ENCODE measurements around the gene TAGLN. TPM values are rescaled to one million over a fixed set of nuclear protein-coding genes. Genes with fewer than 3 reads are reported as not detected.

Gene TAGLN
- total and polyA plus RNA-seq, 9 of the 15 experiments (the other 6 are each of a cell fraction or from before 2014, with no cell fraction given) = 0.21 to 4.9 (median 1.1) TPM

DNA sequence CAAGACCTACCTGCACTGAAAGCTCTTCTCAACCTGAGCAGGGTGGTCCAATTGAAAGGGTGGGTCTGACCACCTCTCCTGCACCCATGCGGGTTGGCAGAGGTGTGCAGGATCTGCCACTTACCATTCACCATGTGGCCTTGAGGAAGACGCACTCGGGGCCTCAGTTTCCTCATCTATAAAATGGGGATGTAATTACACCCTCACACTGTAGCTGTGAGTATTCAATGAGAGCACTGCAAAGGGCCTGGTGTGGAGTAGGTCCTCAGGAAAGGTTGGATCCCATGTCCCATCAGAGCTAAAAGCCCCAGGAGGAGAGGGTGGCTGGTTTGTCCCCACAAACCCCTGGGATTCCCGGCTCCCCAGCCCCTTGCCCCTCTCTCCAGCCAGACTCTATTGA, 557 bp upstream of the TAGLN start (continued):
- no peak for TF ChIP-seq ZNF239 (CRISPR knock-in tag; IDR thresholded peaks at IDR 0.05)
- TF ChIP-seq, protein P1, sequence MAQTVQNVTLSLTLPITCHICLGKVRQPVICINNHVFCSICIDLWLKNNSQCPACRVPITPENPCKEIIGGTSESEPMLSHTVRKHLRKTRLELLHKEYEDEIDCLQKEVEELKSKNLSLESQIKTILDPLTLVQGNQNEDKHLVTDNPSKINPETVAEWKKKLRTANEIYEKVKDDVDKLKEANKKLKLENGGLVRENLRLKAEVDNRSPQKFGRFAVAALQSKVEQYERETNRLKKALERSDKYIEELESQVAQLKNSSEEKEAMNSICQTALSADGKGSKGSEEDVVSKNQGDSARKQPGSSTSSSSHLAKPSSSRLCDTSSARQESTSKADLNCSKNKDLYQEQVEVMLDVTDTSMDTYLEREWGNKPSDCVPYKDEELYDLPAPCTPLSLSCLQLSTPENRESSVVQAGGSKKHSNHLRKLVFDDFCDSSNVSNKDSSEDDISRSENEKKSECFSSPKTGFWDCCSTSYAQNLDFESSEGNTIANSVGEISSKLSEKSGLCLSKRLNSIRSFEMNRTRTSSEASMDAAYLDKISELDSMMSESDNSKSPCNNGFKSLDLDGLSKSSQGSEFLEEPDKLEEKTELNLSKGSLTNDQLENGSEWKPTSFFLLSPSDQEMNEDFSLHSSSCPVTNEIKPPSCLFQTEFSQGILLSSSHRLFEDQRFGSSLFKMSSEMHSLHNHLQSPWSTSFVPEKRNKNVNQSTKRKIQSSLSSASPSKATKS (CRISPR knock-in tag; IDR thresholded peaks at IDR 0.05) = no peak
- no peak for TF ChIP-seq PTTG1 (tag; IDR thresholded peaks at IDR 0.05; ENCODE audit: low read depth)
- no peak for TF ChIP-seq SRSF9 (IDR thresholded peaks at IDR 0.05; ENCODE audit: borderline replicate concordance, low read depth, low read length)
- no peak for TF ChIP-seq CBFB (CRISPR knock-in tag; IDR thresholded peaks at IDR 0.05)
- TF ChIP-seq SIN3A (IDR thresholded peaks at IDR 0.05; ENCODE audit: borderline replicate concordance in 2 of 2, control insufficient read depth in 1 of 2, low read depth in 2 of 2, low read length in 2 of 2) = no peak
- peak; percentile 83 for TF ChIP-seq RBM25 (IDR thresholded peaks at IDR 0.05; ENCODE audit: low read depth, low read length, severe bottlenecking)
- TF ChIP-seq PHF21A (IDR thresholded peaks at IDR 0.05; ENCODE audit: borderline replicate concordance, low read depth) = no peak
- no peak for TF ChIP-seq NONO (IDR thresholded peaks at IDR 0.05; ENCODE audit: low read depth in 2 of 2, low read length in 1 of 2)
- TF ChIP-seq BDP1 (IDR thresholded peaks at IDR 0.05; ENCODE audit: insufficient read depth, insufficient read length) = no peak
- TF ChIP-seq BCOR (IDR thresholded peaks at IDR 0.05) = peak; percentile 74; the same call in 1 of the 2 replicates
- peak in 1 of 2 experiments; percentile 39; a peak in 2 of 4 replicates for TF ChIP-seq KDM1A (IDR thresholded peaks at IDR 0.05)
- TF ChIP-seq, protein P2, sequence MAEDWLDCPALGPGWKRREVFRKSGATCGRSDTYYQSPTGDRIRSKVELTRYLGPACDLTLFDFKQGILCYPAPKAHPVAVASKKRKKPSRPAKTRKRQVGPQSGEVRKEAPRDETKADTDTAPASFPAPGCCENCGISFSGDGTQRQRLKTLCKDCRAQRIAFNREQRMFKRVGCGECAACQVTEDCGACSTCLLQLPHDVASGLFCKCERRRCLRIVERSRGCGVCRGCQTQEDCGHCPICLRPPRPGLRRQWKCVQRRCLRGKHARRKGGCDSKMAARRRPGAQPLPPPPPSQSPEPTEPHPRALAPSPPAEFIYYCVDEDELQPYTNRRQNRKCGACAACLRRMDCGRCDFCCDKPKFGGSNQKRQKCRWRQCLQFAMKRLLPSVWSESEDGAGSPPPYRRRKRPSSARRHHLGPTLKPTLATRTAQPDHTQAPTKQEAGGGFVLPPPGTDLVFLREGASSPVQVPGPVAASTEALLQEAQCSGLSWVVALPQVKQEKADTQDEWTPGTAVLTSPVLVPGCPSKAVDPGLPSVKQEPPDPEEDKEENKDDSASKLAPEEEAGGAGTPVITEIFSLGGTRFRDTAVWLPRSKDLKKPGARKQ (CRISPR knock-in tag; IDR thresholded peaks at IDR 0.05) = no peak
- no peak for TF ChIP-seq ARID2 (IDR thresholded peaks at IDR 0.05)

All from K562 (cell line).